Lung (tissue), 12 donors: ENCODE measurements around the gene SLC44A1. TPM values are rescaled to one million over a fixed set of nuclear protein-coding genes. Genes with fewer than 3 reads are reported as not detected.

Experiments
- ATAC-seq: fragments of 200-7000 bp; cut with Tn5 transposase; one replicate; pipeline ENCODE4 v1.9.1; 2020; ENCODE audit warnings: moderate number of reproducible peaks; ENCODE audit not compliant: insufficient read depth, low FRiP score
- DNase-seq, 3 donors: peaks; one replicate each; pipeline ENCODE4 v3.0.0-alpha.2; 2013 to 2017
- H3K27ac ChIP-seq, 2 donors: one replicate each; pipeline ENCODE4 v1.5.1; 2013; ENCODE audit warnings: mild to moderate bottlenecking in 2 of 2, moderate library complexity in 2 of 2, control low read depth in 1 of 2, inconsistent platforms in 1 of 2, low read depth in 1 of 2, low read length in 1 of 2
- H3K27me3 ChIP-seq, 3 donors: one replicate each; pipeline ENCODE4 v1.5.1; 2013; ENCODE audit warnings: low read length in 2 of 3; ENCODE audit not compliant: control insufficient read depth in 3 of 3, insufficient read depth in 3 of 3
- H3K36me3 ChIP-seq, 4 donors: one replicate each; pipeline ENCODE4 v1.5.1; 2013; ENCODE audit warnings: low read length in 4 of 4, mild to moderate bottlenecking in 1 of 4, moderate library complexity in 1 of 4; ENCODE audit not compliant: control insufficient read depth in 4 of 4, insufficient read depth in 4 of 4
- H3K4me1 ChIP-seq, 5 donors: one replicate each; pipeline ENCODE4 v1.5.1; 2013; ENCODE audit warnings: low read length in 5 of 5, mild to moderate bottlenecking in 2 of 5, moderate library complexity in 1 of 5; ENCODE audit not compliant: control insufficient read depth in 5 of 5, insufficient read depth in 5 of 5
- H3K4me3 ChIP-seq: one replicate; pipeline ENCODE4 v1.5.1; 2013; ENCODE audit warnings: mild to moderate bottlenecking, control low read depth, moderate library complexity
- H3K9ac ChIP-seq, 2 donors: one replicate each; pipeline ENCODE4 v1.5.1; 2013; ENCODE audit warnings: low read length in 2 of 2, control low read depth in 1 of 2; ENCODE audit not compliant: insufficient read depth in 1 of 2
- H3K9me3 ChIP-seq, 4 donors: one replicate each; pipeline ENCODE4 v1.5.1; 2013; ENCODE audit warnings: low read length in 3 of 4, mild to moderate bottlenecking in 1 of 4, moderate library complexity in 1 of 4; ENCODE audit not compliant: control insufficient read depth in 4 of 4, insufficient read depth in 3 of 4
- CTCF ChIP-seq: IDR thresholded peaks from 2 replicates; pipeline ENCODE4 v1.5.1; 2012; ENCODE audit warnings: mild to moderate bottlenecking; ENCODE audit errors: control extremely low read depth, extremely low read depth
- WGBS, 2 donors: extraction: QIAGEN DNeasy Blood & Tissue Kit; methylation state at CpG; one replicate each; pipeline ENCODE4 v1.1.7; 2013; 5-methylcytosine and 5-hydroxymethylcytosine counted together
- polyA plus RNA-seq, 2 donors: library from polyadenylated mRNA; stranded (reverse); fragments of 200-250 nt; gene quantifications; one replicate each; pipeline ENCODE4 v1.2.1, GENCODE V29; 2013
- total RNA-seq, 2 donors: library from RNA; depleted of rRNA in 1 of 2; stranded (reverse); fragments of >200 nt in 1 of 2; gene quantifications; one replicate each; pipeline ENCODE4 v1.2.1, GENCODE V29; 2014 to 2021
- donor health status: control.
- donor health status: control.
- donor health status: Bipolar disorder and iron deficiency.
- donor health status: healthy.
- donor health status: DM: yes; HTN: yes; CAD: no.

The SLC44A1 gene
- total and polyA plus RNA-seq, 4 donors = 13.0 to 61.7 (median 33.8) TPM

- no peak overlapping the region for H3K9ac ChIP-seq
- no peak for ATAC-seq
- no peak overlapping the region for H3K27ac ChIP-seq
- no peaks in the 10 kb centered on the region for H3K4me1 ChIP-seq
- H3K4me3 ChIP-seq = no peak overlapping the region
- H3K36me3 ChIP-seq = no peaks in the 10 kb centered on the region
- TF ChIP-seq CTCF = no peak
- 95 to 100% methylated on average over 1 of the region's 1 CpG for WGBS, 2 donors
- H3K9me3 ChIP-seq = no peaks in the 10 kb centered on the region
- DNase-seq = no peak
- no peaks in the 10 kb centered on the region for H3K27me3 ChIP-seq
Measured at GRCh38 chr9:105281926-105282325, 37.5 kb downstream of the SLC44A1 start.

- H3K27ac ChIP-seq = no peak overlapping the region
- no peak overlapping the region for H3K9ac ChIP-seq
- H3K4me3 ChIP-seq = no peak overlapping the region
- no peaks in the 10 kb centered on the region for H3K27me3 ChIP-seq
- no peaks in the 10 kb centered on the region for H3K4me1 ChIP-seq
- no peaks in the 10 kb centered on the region for H3K9me3 ChIP-seq
- 82 to 91% methylated on average over 7 of the region's 7 CpGs for WGBS, 2 donors
- no peak for TF ChIP-seq CTCF
- ATAC-seq = no peak
- DNase-seq = no peak
- no peaks in the 10 kb centered on the region for H3K36me3 ChIP-seq
Measured at GRCh38 chr9:105282870-105283621, 38.6 kb downstream of the SLC44A1 start.

- no peak for ATAC-seq
- WGBS, 2 donors = 84 to 95% methylated on average over 1 of the region's 1 CpG
Measured at GRCh38 chr9:105283795-105284194, 39.3 kb downstream of the SLC44A1 start.

More at GRCh38 chr9:105283795-105284194, 39.3 kb downstream of the SLC44A1 start:
- Histone ChIP-seq H3K4me1 (no peaks in the 10 kb centered on the region), H3K9me3 (no peaks in the 10 kb centered on the region), H3K27me3 (no peaks in the 10 kb centered on the region), H3K27ac (no peak overlapping the region), H3K36me3 (no peaks in the 10 kb centered on the region), H3K9ac (no peak overlapping the region), H3K4me3 (no peak overlapping the region)
- no peak for DNase-seq
- TF ChIP-seq CTCF = no peak
